Tongue (tissue), 3 donors: Measurements from ENCODE around the gene BET1L. TPM values are rescaled to one million over a fixed set of nuclear protein-coding genes. Genes with fewer than 3 reads are reported as not detected.
"Not testable (repeated sequence)": the region's sequence is repeated elsewhere in the genome, so short reads cannot be mapped to it uniquely, and the experiment has no call there.

Source experiments
- DNase-seq: peaks from one replicate; pipeline ENCODE4 v3.0.0-alpha.2; 2015
- small RNA-seq: library from RNA; depleted of rRNA; stranded (forward); fragments of <200 nt; gene quantifications from one replicate; pipeline ENCODE3, GENCODE V24; 2014; ENCODE audit warnings: low replicate concordance
- total RNA-seq: library from RNA; depleted of rRNA; stranded (reverse); fragments of >200 nt; gene quantifications from one replicate; pipeline ENCODE4 v1.2.3, GENCODE V29; 2014

Gene BET1L
- total RNA-seq, 1 donor from 2014 or later: 14.7 TPM

- DNase-seq: not testable (repeated sequence)
Observed at GRCh38 chr11:193481-193880, 13.7 kb downstream of the BET1L start.

GRCh38 chr11:192674-193128 is 14.5 kb downstream of the BET1L start, which contains the start of gene SCGB1C1:
TSS of gene SCGB1C1 (plus strand) at chr11:193078. CDS start at chr11:193100, 22 bp downstream.
- not testable (repeated sequence) for DNase-seq

- not testable (repeated sequence) for DNase-seq
Observed at GRCh38 chr11:191490-192478, 15.4 kb downstream of the BET1L start.

- not testable (repeated sequence) for DNase-seq
Observed at GRCh38 chr11:190546-190945, 16.7 kb downstream of the BET1L start.

GRCh38 chr11:189843-190311 is 17.3 kb downstream of the BET1L start:
- DNase-seq: not testable (repeated sequence)

- not testable (repeated sequence) for DNase-seq
Observed at GRCh38 chr11:189200-189783, 17.9 kb downstream of the BET1L start.

- not testable (repeated sequence) for DNase-seq
Observed at GRCh38 chr11:180242-180641, 27.0 kb downstream of the BET1L start.

Small RNA genes lying within 50 kb of the gene (small RNA-seq; reads per million reads assigned to genes)
- not detected for gene RNU6-447P

Other genes with a start within 250 kb of the BET1L start
- not detected for gene SCGB1C1, start 14.3 kb downstream of the BET1L start, total RNA-seq
- gene RIC8A, start 309 bp upstream of the BET1L start, total RNA-seq: 76.2 TPM
- 14.0 TPM for gene SIRT3, start 28.9 kb upstream of the BET1L start, total RNA-seq
- gene PSMD13, start 29.6 kb upstream of the BET1L start, total RNA-seq: 95.1 TPM
- not detected for gene NLRP6, start 71.0 kb upstream of the BET1L start, total RNA-seq
- gene PGGHG, start 81.7 kb upstream of the BET1L start, total RNA-seq: 14.0 TPM
- gene IFITM5, start 92.1 kb upstream of the BET1L start, total RNA-seq: not detected
- 9.7 TPM for gene IFITM2, start 100.4 kb upstream of the BET1L start, total RNA-seq
- gene IFITM1, start 106.6 kb upstream of the BET1L start, total RNA-seq: 4.2 TPM
- gene IFITM3, start 113.5 kb upstream of the BET1L start, total RNA-seq: 34.9 TPM
- gene B4GALNT4, start 162.1 kb upstream of the BET1L start, total RNA-seq: 22.9 TPM
- 39.2 TPM for gene PKP3, start 186.8 kb upstream of the BET1L start, total RNA-seq
- 10.7 TPM for gene SIGIRR, start 207.6 kb upstream of the BET1L start, total RNA-seq
- gene ANO9, start 234.6 kb upstream of the BET1L start, total RNA-seq: 2.1 TPM
- gene PTDSS2, start 242.9 kb upstream of the BET1L start, total RNA-seq: 20.1 TPM